GM21529 (cell line): ENCODE measurements around the gene PARP9.
A peak's percentile ranks its signal among the peaks of the same experiment; 100 is the strongest.
"Not testable (repeated sequence)": the region's sequence is repeated elsewhere in the genome, so short reads cannot be mapped to it uniquely, and the experiment has no call there.

Experiments
- ATAC-seq: cut with Tn5 transposase; IDR thresholded peaks from one replicate; pipeline ENCODE4 v1.9.1; 2021; ENCODE audit not compliant: unreplicated experiment

Gene PARP9

DNA sequence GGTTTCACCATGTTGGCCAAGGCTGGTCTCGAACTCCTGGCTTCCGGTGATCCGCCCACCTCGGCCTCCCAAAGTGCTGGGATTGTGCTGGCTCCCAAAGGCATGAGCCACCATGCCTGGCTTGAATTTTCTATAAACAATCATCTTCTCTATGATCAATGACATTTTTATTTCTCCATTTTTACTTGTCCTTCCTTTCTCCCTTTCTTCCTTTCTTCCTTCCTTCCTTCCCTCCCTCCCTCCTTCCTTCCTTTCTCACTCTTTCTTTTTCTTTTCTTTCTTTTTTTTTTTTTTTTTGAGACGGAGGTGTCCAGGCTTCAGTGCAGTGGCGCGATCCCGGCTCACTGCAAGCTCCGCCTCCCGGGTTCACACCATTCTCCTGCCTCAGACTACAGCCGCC is 40.8 kb downstream of the PARP9 start:
- no peak for ATAC-seq

DNA sequence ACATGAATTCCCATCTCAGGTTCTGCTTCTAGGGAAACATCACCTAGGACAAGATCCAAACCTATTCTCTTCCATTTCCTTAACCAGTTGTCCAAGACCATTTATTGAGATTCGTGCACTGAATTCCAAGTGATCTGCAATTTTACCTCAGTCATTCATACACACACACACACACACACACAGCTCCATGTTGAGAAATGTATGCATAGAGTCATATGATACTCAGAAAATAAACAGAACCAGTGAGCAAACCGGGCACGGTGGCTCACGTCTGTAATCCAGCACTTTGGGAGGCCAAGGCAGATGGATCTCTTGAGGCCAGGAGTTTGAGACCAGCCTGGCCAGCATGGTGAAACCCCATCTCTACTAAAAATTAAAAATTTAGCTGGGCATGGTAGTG is 43.2 kb downstream of the PARP9 start:
- ATAC-seq: no peak

DNA sequence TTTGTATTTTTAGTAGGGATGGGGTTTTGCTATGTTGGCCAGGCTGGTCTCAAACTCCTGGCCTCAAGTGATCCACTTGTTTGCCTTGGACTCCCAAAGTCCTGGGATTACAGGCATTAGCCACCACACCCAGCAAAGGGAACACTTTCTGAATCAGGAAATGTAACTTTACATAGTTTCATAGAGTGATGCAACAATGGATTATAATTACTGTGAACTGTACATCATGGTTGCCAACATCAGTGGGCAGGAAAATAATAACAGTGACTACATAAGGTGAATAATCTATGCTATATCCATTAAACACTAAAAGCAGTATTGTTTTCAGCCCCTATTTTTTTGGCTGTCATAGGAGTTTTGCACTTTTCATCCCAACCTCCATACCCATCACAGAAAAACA is 44.4 kb downstream of the PARP9 start:
- no peak for ATAC-seq

DNA sequence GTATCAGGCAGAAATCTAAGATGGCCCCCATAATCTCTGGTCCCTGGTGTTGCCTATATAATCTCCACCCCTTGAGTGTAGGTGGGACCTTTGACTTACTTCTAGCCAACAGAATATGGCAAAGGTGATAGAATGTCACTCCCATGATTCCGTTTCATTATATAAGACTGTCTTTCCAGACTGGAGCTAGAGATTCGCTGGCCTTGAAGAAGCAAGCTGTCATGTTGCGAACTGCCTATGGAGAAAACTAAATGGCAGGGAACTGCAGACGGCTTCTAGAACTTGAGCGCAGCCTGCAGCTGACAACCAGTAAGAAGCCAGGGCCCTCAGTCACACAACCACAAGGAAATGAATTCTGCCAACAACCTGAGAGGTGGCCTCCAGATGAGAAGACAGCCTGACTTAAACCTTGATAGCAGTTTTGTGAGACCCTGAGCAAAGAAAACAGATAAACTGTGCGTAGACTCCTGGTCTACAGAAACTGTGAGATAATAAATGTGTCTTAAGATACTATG is 47.2 kb downstream of the PARP9 start:
- no peak for ATAC-seq

DNA sequence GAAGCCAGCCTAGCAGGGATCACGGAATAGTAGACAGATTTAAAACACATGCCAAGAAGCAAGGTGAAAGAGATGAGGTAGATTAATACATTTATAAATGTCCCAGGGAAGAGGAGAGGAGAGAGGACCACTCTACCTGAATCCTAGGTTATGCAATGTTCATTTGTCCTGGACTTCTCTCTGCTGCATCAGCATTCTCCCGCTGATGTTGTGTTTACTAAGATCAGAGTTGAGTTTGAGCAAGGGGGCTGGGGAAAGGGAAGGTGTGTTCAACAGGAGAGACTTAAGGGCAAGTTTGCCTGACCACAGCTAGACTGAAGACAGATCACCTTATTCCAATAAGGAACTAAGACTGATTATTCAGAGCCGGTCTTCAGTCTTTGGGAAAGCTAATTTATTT is 48.2 kb downstream of the PARP9 start:
- no peak for ATAC-seq

DNA sequence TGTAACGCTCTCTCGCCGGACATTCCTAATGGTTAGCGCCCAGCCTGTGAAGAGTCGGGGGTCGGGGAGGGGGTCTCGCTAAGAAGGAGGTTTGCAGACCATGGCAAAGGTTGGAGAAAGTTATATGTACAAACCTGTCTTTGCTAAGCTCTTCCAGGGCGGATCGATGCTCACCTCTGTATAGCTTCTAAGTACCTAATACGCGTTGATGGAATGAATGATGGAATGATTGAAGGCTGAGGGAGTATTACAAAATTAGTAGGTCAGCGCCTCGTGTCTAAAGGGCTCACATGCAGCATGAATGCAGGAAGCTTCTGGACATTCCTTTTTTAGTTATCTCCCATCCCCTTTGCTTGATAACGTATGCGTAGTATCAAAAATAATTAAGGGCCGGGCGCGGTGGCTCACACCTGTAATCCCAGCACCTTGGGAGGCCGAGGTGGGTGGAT is 49.1 kb downstream of the PARP9 start:
- ATAC-seq: no peak

DNA sequence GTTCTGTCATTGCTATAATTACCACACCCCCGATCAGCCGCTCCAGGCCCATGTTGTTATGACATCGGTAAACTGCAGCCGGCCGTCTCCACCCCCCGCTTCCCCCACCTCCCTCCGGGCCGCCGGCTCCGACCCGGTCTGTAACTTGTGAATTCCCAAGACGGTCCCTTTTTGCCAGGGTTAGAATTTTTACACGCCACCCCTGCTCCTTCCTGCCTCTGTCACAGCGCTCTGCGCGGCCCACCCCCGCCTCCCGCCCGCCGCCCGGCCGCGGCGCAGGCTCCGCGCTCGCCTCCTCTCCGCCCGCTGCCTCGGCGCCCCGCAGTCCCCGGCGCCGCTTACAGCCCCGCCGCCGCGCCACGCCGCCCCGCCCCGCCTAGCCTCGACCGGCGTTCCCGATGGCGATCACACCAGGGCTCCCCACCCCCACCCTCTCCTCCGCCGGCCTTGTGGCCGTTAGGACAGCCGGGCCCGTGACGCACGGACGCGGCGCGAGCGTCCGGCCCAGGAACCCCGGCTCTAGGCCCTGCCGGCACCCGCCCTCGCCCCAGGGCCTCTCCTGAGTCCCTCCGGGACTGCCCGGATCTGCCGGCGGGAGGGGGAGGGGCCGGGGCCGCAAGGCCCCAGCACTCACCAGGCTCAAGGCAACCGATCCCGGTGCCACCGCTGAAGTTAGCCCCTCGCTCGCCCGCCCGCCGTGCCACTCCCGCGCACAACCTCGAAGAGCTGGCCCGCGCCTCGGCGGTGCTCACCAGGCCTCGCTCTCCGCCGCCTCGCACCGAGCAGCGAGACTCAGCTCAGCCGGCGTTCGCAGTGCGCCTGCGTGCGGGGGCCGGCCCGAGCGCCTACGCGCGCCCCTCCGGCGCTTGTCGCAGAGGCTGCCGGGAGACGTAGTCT is 49.7 kb downstream of the PARP9 start, which contains the start of gene KPNA1:
Gene KPNA1 (minus strand): TSS at position 817 of the 897 bp plus-strand sequence. CDS start 18,374 bp downstream, outside the sequence.
- ATAC-seq: peak; percentile 83

DNA sequence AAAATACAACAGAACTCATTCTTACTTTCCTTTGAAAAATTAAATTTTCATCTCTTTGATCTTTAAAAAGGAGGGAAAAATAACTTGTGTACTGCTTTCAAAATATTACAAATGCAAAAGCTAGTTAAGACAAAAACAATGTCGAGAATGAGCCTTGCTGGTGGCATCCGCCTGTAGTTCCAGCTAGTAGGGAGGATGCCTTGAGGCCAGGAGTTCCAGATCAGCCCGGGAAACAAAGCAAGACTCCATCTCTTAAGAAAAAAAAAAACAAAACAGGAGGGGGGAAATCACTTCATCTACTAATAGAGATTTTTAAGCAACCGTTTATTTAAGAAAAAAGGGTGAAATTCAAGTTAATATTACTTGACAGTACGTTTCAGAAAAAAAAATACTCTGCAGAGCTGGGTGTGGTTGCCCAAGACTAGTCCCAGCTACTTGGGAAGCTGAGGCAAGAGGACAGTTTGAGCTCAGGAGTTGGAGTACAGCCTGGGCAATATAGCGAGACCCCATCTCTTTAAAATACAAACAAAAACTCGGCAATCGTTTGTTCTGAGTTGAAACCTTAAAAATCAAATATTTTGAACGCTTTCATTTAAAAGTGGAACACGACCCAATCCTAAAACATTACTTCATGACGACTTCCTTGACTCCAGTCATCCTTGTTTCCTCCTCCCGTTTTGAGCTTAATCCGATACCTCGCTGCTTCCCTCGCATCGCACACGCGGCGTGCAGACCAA is 50.5 kb downstream of the PARP9 start:
- ATAC-seq: no peak

DNA sequence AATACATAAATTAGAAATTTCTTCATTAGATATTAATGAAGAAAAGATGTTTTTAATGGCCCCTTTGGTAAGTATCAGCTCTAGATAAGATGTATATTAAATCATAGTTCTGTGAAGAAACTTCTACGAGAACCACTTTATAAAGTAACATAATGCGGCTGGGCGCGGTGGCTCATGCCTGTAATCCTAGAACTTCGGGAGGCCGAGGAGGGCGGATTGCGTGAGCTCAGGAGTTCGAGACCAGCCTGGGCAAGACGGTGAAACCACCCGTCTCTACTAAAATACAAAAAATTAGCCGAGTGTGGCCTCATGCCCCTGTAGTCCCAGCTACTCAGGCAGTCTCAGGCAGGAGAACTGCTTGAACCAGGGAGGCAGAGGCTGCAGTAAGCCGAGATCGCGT is 51.8 kb downstream of the PARP9 start:
- ATAC-seq: no peak

DNA sequence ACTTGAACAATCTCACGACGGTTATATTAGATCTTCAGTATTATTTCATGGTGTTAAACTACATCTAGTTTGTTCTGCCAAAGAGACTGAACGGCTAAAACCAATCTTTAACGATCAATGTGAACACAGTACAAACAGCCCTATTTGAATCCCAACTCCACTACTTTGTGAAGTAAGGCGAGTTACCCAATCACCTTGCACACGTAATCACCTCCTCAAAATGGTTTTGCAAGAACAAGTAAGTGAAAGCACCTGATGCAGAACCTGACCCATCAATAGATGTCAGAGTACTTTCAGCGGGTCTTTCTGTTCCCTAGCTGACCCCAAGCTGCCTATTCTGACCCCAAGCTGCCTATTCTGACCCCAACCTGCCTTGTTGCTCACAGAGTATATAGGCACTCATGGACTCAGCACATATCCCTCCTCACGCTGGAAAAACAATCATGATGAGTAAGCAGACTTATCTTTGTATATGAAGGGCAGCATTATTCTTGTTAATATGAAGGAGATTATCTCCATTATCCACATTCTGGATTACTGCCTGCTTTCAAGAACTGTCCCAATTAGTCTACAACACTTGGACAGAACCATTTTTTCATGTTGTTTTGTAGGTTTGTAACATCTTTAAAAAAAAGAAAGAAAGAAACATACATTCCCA is 53.1 kb downstream of the PARP9 start:
- no peak for ATAC-seq

DNA sequence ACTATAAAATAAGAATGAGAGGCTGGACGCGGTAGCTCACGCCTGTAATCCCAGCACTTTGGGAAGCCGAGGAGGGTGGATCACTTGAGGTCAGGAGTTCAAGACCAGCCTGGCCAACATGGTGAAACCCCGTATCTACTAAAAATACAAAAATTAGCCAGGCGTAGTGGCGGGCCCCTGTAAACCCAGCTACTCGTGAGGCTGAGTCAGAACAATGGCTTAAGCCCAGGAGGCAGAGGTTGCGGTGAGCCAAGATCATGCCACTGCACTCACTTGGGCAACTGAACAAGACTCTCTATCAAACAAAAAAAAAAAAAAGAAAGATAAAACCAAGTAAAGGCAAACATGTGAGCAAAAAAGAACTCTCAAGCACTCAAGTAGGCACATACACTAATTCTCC is 55.2 kb downstream of the PARP9 start:
- ATAC-seq: peak; percentile 48

DNA sequence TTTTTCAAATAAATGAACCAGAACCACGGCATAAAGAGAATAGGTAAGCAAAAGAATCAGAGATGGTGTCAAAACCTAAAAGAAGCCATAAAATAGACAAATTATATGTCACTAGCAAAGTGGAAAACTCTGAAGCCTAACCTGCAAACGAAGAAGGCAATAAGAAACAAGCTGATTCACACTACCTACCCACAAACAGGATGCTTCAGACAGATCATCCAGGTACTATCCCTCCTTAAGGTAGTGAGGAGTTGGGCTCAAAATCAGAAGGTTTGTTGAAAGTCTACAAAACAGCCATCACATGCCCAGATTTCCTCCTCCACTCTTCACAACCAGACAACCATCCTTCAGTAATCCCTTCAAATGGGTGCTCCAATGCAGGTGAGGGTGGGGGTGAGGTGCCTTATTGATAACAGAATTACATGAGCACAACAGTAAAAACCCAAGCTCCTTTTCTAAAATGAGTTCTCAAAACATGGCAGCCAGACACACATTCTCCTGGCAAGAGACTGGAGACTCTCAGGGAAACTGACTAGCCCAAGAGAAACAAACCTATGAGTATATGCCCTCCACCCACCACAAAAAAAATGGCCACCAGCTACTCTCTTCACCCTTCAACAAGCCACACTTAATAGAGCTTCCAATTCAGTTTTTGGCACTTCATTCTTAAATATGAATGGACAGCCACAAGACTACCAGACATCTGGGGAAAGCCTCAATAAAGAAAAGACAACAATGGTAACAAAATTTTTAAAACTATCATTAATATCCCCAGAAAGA is 55.8 kb downstream of the PARP9 start:
- ATAC-seq: no peak

DNA sequence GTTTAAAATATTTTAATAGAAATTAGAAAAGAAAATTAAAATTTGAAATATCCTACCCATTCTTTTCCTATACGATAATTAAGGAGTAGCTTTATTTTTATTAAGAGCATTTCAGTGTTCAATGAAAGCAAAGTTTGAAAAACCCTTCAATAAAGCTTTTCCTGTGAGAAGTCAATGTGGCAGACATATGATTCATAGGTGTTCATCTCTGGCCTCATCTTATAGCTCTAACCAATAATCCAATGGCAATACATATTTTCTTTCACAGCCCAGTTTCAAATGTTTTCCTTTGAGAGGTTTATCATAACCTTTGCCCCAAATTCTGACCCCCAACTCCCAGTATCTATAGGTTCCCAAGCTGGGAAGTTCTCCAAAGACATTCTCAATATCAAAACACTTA is 57.6 kb downstream of the PARP9 start:
- ATAC-seq: no peak

DNA sequence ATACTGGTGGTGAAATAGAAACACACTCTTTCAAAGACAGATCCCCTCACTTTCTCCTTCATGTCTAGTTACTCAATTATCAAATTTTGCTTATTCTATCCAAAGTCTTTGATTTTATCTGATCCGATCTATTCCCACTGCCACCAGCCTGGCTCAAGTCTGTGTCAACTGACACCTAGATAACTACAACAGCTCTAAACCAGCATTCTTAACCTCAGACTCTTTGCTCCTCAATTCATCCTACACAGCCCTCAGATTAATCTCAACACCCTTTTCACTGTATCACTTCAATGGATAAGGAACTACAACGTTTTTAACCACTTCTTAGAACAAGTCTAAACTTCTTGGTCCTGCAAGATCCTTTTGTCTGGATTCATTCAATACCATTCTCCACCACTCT is 58.4 kb downstream of the PARP9 start:
- ATAC-seq: no peak

DNA sequence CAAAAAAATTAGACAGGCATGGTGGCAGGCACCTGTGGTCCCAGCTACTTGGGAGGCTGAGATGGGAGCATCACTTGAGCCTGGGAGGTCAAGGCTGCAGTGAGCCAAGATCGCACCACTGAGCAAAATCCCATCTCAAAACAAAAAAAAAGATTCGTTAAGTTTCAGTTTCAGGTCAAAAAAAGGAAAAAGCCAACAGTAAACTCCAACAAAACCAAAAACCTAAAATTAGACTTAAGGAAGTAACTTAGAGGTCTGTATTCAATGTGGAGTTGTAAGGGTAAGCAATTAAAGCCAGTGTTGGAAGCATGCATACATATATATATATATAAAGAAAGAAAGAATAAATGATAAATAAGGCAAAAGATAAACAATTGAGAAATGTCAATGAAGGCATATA is 61.2 kb downstream of the PARP9 start:
- ATAC-seq: no peak

DNA sequence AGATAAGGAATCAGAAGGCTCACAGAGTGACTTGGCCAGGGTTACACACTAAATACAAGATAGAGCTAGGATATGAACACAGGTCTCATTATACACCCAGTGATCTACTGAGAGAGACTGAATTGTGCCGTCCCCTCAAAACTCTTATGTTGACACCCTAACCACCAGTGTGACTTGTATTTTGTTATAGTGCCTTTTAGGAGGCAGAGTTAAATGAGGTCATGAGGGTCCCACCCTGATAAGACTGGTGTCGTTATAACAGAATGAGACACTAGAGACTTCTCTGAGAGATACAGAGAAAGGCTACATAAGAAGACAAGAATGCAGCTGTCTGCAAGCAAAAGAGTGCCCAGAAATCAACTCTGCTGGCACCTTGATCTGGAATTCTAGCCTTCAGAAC is 62.0 kb downstream of the PARP9 start:
- ATAC-seq: no peak

DNA sequence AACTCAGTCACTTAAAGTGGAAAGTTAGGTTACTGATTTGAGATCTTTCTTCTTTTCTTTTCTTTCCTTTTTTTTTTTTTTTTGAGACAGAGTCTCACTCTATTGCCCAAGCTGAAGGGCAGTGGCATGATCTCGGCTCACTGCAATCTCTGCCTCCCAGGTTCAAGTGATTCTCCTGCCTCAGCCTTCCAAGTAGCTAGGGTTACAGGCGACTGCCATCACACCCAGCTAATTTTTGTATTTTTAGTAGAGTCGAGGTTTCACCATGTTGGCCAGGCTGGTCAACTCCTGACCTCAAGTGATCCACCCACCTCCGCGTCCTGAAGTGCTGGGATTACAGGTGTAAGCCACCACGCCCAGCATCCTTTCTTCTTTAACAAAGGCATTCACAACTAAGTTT is 63.1 kb downstream of the PARP9 start:
- not testable (repeated sequence) for ATAC-seq

DNA sequence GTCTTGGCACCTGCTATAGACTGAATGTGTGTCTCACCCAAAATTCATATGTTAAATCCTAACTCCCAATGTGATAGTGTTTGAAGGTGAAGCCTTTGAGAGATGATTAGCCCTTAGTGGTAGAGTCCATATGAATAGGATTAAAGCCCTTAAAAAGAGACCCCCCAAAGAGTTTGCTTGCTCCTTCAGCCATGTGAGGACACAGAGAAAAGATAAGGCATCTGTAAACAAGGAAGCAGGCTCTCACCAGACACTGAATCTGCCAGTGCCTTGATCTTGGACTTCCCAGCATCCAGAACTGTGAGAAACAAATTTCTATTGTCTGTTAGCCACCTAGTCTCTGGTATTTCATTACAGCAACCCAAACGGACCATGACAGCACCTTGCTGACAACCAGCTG is 65.9 kb downstream of the PARP9 start:
- no peak for ATAC-seq

DNA sequence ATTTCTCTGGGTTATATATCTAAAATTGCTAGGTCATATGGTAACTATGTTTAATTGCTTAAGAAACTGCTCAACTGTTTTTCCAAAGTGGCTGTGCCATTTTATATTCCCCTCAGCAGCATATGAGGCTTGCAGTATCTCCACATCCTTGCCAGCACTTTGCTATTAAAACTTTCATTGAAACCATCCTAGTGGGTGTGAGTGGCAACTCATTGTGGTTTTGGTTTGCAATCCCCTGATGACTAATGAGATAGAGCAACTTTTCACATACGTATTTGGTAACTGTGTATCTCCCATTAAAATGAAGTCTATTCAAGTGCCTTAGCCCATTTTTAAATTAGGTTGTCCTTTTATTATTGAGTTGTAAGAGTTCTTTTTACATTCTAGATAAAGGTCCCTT is 66.7 kb downstream of the PARP9 start:
- ATAC-seq: peak; percentile 93

DNA sequence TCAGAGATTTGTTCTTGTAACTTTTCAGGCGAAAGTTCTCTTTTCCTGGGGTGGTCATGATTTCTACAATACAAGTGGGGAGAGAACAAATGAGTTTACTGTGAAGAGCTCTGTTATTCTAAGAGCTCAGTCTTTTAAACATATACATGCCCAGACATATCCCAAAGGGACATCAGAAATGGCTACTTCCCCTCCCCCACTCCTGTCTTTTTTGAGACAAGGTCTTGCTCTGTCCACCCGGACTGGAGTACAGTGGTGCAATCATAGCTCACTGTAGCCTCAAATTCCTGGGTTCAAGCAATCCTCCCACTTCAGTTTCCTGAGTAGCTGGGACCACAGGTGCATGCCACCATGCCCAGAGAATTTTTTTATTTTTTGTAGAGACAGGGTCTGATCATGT is 67.6 kb downstream of the PARP9 start:
- no peak for ATAC-seq

DNA sequence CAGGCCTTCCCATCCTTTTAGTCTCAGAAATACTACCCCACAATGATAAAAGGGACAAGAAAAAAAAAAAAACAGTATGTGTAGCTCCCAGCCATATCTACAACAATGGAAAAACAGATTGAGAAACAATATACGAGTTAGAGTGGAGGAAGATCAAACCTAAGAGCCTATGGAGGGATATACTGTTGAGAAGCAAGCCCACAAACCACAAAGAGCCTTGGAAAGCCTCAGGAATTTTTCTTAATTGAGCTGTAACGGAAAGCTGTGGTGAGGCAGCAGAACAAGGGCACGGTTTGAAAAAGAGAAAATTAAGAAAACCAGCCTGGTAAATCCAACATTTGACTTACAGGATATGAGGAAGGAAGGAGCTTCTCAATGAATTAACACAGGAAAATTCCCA is 70.8 kb downstream of the PARP9 start:
- no peak for ATAC-seq
